ENCODE data around the gene GLI3.

GLI3 gene

DNA sequence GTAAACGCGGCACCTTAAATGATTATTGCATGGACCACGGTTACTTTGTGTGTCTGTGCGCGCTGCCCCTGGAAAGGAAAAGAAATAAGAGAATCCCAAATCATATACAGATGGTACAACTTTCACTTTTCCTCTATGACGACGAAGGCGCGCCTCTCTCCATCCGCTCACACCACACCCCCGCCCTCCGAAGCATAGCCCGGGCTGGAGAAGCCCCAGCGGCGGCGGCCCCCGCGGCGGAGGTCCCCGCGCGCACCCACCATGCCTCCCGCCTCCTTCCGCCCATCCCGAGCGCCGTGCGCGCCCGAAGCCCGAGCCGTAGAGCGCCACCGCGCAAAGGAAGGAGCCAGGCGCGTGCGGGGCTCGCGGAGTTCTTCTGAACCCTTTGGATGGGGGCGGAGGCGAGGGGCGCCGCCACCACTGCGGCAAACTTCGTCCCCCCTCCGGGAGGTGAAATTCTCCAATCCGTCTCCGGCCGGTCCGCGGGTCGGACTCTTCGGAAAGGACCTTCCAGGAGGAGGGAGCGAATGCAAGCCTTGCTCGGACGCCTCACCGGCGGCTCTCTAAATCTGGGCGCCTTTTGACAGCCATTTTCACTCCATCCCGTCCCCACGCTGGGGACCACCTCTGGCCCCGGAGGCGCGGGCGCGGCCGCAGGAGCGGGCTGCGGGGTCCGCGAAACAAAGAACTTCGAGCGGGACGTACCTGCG is 588 bp downstream of the GLI3 start:
- no peak for DNase-seq (ENCODE audit: low read depth, low spot score)

DNA sequence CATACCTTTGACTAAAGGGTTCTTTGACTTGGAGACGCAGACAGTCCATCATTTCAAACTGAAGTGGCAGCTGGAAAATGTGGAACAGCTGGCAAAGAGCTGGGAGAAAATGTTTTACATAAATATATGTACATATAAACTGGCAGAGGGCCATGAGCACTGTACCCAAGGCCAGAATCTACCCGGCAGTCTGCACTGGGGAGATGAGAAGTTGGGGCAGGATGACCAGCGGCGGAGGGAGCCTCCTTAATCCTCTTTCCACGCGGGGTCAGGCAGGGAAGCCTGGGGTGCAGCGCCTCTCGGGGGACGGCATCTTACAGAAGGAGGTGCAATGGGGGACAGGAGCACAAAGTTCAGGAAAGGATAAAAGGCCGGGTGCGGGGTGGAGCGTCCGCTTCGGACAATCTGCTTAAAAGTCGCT is 1.3 kb downstream of the GLI3 start:
- DNase-seq (ENCODE audit: low read depth, low spot score): no peak

DNA sequence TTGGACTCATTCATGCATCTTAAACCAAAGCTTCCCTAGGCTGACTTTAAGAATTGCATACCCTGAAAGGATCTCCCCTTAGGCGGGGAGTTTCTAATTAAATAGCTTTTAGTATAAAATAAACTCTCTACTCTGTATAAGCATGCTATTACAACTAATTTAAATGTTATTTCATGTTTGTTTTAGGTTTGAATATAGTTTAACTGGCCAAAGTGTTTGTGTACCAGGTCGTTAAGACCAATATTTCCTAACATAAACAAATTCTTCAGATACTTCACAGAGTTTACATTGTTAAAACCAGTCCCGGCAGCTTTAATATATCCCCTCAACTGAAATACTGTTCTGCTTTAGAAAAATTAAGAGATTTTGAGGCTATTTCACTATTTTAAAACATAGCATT is 2.3 kb downstream of the GLI3 start:
- no peak for DNase-seq (ENCODE audit: low read depth, low spot score)

DNA sequence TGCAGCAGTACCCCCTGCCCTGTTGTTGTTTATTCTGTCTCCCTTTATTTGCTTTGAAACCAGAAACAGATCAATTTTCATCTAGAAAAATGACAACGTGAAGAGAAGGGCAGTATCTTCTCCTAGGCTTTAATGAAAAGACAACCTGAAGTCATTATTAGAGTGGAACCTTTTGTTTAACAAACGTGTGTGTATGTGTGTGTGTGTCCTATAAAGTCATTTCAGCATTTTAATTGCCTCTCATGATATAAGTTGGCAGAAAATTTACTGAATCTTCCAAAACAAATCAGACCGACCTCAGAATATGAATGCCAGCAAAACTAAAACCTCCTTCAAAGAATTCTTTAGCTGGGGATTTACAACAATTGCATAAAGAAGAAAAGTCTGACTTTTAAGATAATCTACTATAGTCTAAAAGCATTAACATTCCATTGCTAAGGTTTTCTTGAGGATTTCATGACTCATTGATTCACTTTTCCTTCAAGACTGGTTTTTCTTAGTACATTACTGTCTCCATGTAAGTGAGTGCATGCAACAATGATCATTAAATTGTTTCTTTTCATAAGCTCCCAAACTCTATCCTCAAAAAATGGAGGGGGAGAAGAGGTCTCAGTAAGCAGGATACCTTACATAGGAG is 3.2 kb downstream of the GLI3 start:
- DNase-seq (ENCODE audit: low read depth, low spot score): no peak

DNA sequence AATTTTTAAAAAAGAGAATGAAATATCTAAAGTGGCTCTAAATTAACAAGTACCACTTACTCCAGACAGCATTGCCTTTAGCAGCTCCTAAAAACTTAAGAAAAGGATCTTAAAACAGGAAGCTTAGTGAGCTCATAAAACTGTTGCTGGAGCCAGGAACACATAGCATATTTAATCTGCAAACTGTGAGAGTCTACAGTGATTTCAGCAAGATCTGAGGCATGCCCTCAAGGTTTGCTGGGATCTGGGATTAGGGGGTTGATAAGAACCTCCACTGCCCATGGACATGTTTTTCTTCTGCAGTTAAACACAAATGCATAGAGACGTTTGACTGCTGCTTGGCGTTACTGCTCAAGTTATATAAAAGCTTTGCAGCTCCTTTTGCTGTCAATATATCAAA is 3.8 kb downstream of the GLI3 start:
- DNase-seq (ENCODE audit: low read depth, low spot score): no peak

DNA sequence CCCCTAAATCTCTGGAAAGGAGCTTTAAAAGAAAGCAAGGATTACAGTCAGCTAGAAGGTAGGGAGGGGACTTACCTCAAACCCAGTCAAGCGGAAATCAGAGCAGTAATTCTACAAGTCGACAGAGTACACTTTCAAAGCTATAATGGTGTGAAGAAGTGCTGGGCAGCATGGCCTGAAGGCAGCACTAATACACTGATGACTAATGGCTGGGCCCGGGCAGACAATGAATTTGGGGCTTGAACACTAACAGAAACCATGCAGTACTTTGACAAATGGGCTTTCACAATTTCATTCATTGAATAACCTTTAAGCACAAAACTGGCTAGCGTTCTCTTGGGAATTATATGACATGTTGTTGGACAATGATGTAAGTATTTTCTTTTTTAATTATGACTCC is 4.7 kb downstream of the GLI3 start:
- DNase-seq (ENCODE audit: low read depth, low spot score): no peak

DNA sequence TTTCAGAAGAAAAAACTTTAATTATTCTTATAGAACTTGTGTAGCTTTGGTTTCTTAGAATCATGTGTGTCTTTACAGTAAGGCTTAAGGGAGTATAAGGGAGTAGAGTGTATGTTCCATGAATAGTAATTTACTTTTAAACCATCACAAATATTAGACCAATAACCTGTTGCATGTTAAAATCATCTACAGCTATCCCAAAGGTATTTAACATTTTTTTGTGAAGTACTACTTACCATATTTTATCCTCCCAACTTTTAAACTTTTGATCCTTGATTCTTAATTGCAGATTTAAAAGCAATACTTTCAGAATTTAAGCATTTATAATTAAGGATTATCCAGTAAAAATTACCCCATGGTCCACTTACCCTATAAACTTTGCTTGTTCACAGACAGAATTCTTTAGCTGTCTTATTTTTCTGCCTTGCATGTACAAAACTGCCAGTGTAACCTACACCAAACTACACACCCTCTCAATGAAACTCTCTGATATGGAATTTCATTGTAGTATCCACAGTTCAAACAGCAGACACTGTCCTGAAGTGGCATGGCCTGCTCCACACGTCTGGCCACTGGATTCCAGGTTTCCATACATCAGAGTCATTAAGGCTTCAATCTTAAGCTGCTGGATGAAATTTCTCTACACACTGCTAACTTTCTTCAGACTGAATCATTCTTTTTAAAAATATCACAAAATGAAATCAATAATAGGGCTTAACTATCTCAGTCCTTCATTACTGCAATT is 5.8 kb downstream of the GLI3 start:
- DNase-seq (ENCODE audit: low read depth, low spot score): no peak

DNA sequence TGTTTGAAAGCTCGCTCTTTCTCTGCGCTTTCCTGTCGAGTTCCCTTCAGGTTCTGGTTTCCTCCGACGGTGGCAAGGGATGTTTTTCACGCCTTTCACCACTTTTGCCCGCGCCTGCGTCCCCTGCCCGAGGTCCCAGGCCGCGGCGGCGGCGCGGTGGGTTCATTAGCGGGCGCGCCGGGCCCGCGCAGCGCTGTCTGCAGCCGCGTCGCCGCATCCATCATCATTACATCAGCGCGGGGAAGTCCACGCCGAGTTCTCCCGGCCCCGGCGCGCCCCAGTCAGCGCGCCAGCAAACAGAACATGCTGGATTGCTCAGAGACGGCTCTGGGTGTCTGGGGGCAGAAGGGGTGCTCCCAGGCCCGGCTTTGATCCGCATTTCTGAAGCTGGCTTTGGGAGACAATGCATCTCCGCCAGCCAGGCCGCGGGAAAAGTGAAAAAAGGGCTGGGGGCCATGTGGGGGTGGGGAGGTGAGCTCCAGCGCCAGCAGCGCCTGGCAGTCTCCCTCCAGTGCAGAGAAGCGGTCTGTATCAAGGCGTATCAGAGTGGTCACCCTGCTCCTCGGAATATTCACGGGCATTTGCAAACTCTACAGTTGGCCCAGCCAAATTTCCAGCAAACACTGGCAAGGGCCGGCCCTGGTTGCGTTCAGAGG is 8.9 kb downstream of the GLI3 start:
- no peak for DNase-seq (ENCODE audit: low read depth, low spot score)

DNA sequence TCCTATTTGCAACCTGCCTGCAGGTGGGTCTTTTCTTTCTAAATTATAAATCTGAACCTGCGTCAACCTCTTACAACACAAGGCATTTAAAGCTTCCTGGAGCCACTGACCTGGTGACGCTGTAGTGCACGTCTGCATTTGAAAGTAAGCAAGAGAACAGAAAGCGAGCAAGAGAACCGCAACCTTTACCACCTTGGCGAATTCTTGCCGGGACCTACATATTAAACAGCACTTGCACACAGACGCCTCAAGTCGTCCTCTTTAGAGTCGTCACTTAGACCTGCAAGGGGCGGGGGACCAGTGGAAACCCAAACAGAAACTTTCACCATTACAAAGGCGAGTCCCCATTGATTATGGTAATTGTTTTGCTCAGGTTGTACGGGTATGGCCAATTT is 9.5 kb downstream of the GLI3 start:
- DNase-seq (ENCODE audit: low read depth, low spot score): no peak

DNA sequence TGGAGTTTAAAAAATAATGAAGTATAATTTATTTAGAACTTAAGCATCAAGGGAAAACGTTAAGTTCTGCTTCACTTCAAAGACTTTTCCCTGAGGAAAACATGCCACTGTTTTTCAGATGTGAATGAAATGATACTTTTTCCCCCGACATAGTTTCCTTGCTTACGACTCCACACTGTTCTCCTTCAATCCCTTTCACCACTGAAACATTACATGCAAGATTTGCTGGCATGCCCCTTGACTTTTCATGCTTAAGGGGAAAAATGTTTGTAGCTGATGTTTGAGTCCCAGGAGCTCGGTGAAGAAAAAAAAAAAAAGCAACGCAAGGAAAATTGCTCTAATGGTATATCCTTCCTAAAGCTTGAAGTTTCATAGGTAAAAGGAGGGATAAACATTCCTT is 10.0 kb downstream of the GLI3 start:
- DNase-seq (ENCODE audit: low read depth, low spot score): no peak

DNA sequence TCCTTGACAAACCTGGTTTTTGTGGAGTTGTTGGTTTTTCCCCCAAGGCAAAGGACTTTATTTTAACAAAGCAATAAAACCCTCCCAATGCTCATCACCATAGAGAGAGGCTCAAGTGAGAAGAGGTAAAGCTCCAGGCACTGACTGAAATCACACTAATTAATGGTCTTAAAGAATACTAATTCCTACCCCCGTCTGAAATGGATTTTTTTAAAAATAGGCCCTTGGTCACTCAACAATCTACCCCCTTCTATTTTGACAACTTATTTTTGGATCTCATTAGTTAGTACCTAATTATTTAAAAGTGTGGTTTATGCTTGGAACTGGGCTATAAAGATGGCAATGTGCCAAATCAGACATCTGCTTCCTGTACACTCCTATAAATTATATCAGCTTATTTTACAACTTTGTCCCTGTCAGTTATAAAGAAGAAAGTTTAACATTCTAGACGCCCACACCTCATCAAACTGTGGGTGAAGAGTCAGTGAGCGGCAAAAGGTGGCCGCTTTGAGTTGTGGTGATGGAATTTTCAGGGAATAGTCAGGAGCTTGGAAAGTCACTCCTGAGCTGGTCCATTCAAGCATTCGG is 10.6 kb downstream of the GLI3 start:
- no peak for DNase-seq (ENCODE audit: low read depth, low spot score)

DNA sequence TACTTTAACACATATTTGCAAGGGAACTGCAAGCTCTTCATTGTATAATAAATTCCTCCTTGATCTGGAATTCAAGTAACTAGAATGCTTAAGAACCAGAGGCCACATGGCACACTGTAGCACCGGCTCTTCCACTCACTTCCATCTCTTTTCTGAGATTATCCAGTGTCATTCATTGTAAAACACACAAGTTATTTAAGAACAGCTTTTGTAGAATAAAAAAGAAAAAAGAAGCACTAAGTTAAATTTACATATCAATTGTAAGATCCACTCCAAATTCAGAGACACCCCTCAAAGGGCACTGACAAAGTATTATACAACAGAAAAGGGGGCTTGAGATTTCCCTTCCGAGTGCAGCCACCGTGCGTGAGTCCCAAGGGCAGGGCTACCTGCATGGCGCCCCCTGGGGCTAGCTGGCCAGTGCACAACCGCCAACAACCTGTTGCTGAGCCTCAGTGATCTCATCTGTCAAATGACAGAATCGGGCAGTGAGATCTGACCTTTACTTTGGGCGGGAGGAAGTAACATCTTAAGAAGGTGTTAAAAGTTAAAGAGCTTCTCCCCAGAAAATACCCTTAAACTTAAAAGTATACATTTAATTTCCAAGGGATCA is 12.5 kb downstream of the GLI3 start:
- DNase-seq (ENCODE audit: low read depth, low spot score): no peak

DNA sequence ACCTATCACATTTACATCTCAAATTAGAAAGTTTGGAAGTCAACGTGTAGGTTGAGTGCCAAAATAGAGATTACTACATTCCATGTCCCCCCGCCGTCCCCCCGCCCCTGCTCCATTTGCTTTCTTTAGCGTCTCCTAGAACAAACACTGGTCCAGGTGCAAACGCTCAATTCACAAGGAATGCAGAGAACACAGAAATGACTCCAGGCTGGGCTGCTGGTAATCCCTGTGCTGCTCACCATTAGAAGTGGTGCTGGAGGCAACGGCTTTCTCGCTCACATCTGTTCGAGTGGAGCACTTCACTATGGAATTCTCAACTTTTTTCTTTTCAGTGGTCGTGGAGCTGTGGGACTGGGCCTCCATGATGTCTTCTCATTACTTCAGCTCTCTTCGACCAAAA is 14.1 kb downstream of the GLI3 start:
- no peak for DNase-seq (ENCODE audit: low read depth, low spot score)

DNA sequence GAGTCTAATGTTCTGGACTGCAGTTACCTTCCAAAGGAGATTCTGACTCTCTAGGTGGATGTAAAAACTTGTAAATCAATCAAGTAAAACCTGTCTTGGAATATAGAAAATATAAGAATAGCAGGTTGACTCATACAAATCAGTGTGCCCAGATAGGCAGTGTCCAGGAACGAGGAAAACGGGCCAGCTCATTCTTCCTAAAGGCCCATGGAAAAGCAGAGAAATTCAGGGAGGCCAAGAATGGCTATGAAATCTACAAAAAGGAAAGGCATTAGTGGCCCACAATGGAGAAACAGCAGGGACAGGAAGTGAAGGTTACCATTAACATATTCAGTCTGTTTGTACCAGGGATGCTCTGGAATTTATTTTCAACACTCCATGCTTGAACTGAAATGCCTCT is 14.9 kb downstream of the GLI3 start:
- no peak for DNase-seq (ENCODE audit: low read depth, low spot score)

DNA sequence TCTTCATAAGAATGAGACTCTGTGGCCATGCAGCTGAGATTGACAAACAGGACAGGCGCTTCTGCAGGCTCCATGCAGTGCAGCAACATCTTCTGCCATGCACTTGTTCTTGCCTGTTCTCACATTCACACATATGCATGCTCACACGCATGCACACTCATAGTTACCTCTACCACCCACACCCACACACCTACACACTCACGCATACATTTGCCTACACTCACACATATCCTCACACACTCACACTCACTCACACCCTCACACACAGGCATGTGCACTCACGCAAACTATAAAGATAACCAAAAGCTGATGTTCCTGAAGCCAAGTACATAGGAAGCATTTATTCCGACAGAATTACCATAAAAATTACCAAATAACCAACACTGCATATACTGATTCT is 15.7 kb downstream of the GLI3 start:
- DNase-seq (ENCODE audit: low read depth, low spot score): no peak

DNA sequence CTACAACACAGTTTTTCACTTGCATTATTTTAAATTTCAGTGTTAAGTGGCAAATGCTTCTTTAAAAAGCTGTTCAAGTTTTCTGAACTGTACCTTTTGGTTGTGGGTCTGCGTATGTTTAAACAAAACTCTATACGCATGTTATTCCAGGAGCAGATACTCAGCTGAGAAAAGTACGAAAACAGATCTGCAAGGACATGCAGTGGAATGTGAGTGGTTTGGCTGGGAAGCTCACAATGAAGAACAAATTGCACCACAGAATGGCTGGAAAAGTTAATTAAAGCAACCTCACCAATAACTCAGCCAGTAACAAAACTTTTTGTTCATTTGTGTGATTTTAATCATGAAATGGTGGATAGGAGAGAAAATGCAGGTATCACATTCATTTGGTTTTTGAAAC is 17.6 kb downstream of the GLI3 start:
- no peak for DNase-seq (ENCODE audit: low read depth, low spot score)

DNA sequence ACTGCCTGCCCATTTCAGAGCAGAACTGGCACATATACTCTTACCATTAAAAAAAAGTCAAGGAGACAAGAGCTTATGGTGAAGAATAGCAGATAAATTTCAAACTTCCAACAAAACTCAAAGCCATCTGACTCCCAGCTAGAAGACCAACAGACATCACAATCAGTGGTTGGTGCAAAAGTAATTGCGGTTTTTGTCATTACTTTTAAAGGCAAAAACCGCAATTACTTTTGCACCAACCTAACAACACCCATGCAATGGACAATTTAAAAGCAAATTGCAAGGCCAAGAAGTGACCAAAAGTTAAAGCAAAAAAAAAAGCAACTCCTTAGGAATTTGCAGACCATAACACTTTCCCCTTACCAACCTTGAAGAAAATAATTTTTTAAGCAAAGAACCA is 18.8 kb downstream of the GLI3 start:
- DNase-seq (ENCODE audit: low read depth, low spot score): no peak

DNA sequence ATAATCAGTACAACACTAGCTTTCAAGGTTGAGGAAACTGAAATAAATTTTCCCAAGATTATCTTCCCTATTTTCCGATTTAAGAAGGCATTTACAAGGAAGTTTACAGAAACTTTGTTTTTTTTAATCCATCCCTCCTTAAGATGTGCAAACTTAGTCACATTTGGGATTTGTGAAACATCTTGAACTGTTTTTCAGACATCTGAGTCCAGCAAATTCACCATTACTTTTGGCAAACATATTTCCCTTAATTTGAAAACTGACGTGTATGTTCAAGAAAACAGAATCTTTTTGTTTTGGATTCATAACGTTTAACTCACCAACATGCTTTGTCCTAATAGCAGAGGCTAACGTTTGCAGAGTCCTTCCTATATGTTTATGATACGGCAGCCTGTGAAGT is 19.5 kb downstream of the GLI3 start:
- no peak for DNase-seq (ENCODE audit: low read depth, low spot score)

DNA sequence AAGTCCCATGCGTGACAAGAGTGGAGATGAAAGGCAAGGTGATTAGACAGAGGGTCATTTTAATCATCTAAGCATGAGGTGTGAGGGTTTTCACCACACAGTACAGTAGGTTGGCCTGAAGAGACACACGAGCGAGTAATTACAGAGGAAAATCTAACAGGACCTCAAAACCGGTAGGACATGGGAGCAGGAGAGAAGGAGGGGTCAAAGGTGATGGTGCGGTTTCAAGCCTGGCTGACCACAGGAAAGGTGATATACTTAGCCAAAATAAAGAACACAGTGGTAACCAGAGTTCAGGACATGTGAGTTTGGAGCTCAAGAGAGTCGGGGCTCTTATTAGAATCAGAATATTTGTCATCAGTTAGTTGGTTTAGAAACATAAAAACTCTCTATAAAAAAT is 20.0 kb downstream of the GLI3 start:
- no peak for DNase-seq (ENCODE audit: low read depth, low spot score)

DNA sequence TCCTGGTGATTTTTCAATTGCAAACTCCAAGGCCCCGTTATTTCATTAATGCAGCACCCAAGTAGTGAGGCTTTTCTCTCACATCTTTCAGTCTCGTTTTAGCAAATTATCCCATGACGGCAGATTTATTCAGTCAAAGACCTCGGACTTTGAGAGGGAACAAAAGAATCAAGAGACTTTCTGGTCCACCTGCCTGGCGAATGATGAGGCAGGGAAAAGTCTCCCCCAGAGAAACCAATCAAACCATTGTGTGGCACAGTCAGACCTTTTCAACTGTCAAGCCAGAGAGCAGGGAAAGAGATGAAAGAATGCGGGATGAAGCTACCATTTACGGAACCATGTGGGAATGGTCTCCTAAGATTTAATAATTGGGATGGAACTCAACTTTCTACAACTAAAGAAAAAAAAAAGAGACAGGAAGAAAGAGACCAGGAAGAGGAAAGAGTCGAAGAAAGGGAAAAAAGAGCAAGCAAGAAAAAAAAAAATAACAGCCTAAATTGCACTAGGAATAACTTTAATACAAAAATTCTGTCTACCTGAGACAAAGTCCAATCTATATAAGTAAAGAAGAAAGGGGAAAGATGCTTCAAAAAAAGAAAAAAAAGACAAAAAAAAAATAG is 22.8 kb downstream of the GLI3 start:
- no peak for DNase-seq (ENCODE audit: low read depth, low spot score)

DNA sequence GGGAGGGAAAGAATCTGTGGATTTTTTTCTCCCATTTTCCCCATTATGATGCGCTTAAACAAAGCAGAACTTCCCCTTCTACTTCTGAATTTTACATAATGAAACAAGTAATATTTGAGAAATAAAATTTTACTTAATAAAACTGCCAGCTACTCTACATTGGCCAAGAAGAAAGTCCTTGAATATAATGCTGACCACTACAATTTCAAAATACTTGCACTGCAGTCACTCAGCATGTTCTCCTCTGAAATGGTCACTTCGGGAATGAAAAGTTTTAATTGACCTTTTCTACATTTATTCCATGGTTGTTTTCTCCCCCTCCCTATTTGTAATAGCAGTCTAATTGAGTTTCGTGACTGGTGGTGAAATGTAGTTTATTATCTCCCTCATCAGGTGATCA is 23.9 kb downstream of the GLI3 start:
- no peak for DNase-seq (ENCODE audit: low read depth, low spot score)

All from smooth muscle cell of the brain vasculature (primary cell).